ENCODE measurements around the gene PFDN4. TPM values are rescaled to one million over a fixed set of nuclear protein-coding genes. Genes with fewer than 3 reads are reported as not detected.

Gene PFDN4
- total and polyA plus RNA-seq, 2 of the 13 experiments (the other 11 are each of a cell fraction or from before 2014, with no cell fraction given), result 59.8 to 227 TPM

GRCh38 chr20:54207743-54208547 lies at the start of gene PFDN4 (continued):
- peak; percentile 84 for TF ChIP-seq MED8 (CRISPR knock-in tag; IDR thresholded peaks at IDR 0.05; ENCODE audit: insufficient replicate concordance)
- TF ChIP-seq SMARCE1 (IDR thresholded peaks at IDR 0.05; ENCODE audit: borderline replicate concordance), result no peak
- no peak; the same call in 1 of the 2 replicates for TF ChIP-seq ZNF773 (CRISPR knock-in tag; IDR thresholded peaks at IDR 0.05; ENCODE audit: borderline replicate concordance)
- peak; percentile 83 for TF ChIP-seq CCAR2 (optimal IDR thresholded peaks at IDR 0.05; ENCODE audit: low read depth, low read length)
- peak; percentile 93 for TF ChIP-seq HNF1B (CRISPR knock-in tag; IDR thresholded peaks at IDR 0.05)
- TF ChIP-seq PRDM4 (CRISPR knock-in tag; IDR thresholded peaks at IDR 0.05; ENCODE audit: borderline replicate concordance), result no peak
- TF ChIP-seq TFAP4 (IDR thresholded peaks at IDR 0.05; ENCODE audit: borderline replicate concordance, low read depth), result peak; percentile 98
- TF ChIP-seq TAF15 (IDR thresholded peaks at IDR 0.05; ENCODE audit: low read depth, low read length, poor library complexity, severe bottlenecking), result peak; percentile 62
- peak; percentile 93 for TF ChIP-seq POGK (CRISPR knock-in tag; conservative IDR thresholded peaks at IDR 0.05)
- 0 out of 2 replicates have a peak, but pooled peaks have one; percentile 30 for TF ChIP-seq SMYD3 (CRISPR knock-in tag; IDR thresholded peaks at IDR 0.05)
- TF ChIP-seq HMGA1 (CRISPR knock-in tag; conservative IDR thresholded peaks at IDR 0.05), result no peak
- peak; percentile 94 for TF ChIP-seq ZNF501 (CRISPR knock-in tag; IDR thresholded peaks at IDR 0.05)
- TF ChIP-seq RXRA (CRISPR knock-in tag; IDR thresholded peaks at IDR 0.05), result peak; percentile 82
- TF ChIP-seq CREM (IDR thresholded peaks at IDR 0.05), result peak; percentile 51; the same call in 1 of the 2 replicates
- peak; percentile 23; the same call in 1 of the 2 replicates for TF ChIP-seq CREM (CRISPR knock-in tag; IDR thresholded peaks at IDR 0.05)
- TF ChIP-seq ZBTB33 (CRISPR knock-in tag; IDR thresholded peaks at IDR 0.05), result peak; percentile 83
- TF ChIP-seq ARNT2 (CRISPR knock-in tag; IDR thresholded peaks at IDR 0.05; ENCODE audit: low read depth), result peak; percentile 92
- peak; percentile 91 for TF ChIP-seq SAP130 (CRISPR knock-in tag; IDR thresholded peaks at IDR 0.05; ENCODE audit: low read depth)
- TF ChIP-seq SYNCRIP (IDR thresholded peaks at IDR 0.05; ENCODE audit: insufficient read depth, low read depth, low read length), result no peak
- TF ChIP-seq ZIK1 (CRISPR knock-in tag; IDR thresholded peaks at IDR 0.05; ENCODE audit: borderline replicate concordance, low read depth), result peak; percentile 95
